Measurements from ENCODE around the gene GLRA3.
"Not testable (repeated sequence)": the region's sequence is repeated elsewhere in the genome, so short reads cannot be mapped to it uniquely, and the experiment has no call there.

The GLRA3 gene

GRCh38 chr4:174808836-174809235 is 20.2 kb downstream of the GLRA3 start:
- DNase-seq = no peak

DNA sequence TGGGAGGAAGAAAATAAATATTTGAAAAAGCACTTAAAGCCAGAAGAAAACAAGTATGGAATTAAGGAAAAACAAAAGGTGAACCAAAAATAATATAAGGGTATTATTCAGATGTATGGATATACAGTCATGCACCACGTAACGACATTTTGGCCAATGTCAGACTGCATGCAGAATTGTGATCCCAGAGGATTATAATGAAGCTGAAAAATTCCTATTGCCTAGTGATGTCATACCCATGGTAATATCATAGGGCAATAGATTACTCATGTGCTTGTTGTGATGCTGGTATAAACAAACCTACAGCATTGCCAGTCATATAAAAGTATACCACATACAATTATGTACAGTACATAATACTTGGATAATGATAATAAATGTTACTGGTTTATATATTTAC is 20.9 kb downstream of the GLRA3 start:
- no peak for DNase-seq

DNA sequence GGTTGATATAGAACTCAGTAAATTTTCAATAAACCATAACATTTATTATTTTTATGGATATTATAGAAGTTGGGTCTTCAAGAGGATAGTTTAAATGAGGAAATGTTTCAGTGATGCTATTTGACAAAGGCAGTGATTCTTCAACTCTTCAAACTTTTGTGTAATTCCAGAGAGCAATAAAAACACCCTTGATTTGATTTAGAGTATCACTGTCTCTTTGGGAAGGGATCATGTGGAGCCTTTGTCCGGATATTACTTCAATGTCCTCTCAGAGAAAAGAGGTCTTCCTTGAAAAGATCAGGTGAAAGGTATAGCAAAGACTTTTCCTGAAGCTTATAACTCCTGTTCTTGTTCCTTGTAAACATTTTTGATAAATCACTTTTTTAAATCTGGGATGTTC is 23.3 kb downstream of the GLRA3 start:
- no peak for DNase-seq

DNA sequence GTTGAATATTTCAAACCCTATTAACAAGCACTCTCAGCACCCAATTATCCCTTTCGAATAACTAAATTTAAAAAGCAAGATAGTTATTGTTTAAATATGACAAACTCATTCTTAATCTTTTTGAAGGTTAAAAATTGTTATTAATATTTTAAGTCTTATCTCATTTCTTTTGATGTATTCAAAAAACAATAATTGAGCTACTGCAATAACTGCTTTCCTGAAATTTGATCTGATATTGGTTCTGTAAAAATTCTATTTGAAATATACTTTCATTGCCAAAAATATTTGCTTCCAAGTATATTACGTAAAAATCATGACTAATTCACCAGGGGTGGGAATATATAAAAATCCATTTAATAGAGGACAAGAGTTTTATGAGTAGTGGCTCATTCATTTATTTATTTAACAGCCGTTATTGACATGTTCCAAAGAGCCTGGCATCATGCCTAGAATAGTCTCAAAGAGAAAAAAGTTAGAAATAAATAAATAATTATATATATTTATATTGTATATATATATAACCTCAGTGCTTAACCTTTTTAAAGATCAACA is 34.4 kb downstream of the GLRA3 start:
- DNase-seq = no peak

GRCh38 chr4:174789657-174790056 is 39.4 kb downstream of the GLRA3 start:
- DNase-seq = no peak

GRCh38 chr4:174778274-174778986 is 50.6 kb downstream of the GLRA3 start:
- not testable (repeated sequence) for DNase-seq

GRCh38 chr4:174775366-174775765 is 53.7 kb downstream of the GLRA3 start:
- DNase-seq = no peak

GRCh38 chr4:174764105-174764729 is 64.8 kb downstream of the GLRA3 start:
- no peak for DNase-seq

DNA sequence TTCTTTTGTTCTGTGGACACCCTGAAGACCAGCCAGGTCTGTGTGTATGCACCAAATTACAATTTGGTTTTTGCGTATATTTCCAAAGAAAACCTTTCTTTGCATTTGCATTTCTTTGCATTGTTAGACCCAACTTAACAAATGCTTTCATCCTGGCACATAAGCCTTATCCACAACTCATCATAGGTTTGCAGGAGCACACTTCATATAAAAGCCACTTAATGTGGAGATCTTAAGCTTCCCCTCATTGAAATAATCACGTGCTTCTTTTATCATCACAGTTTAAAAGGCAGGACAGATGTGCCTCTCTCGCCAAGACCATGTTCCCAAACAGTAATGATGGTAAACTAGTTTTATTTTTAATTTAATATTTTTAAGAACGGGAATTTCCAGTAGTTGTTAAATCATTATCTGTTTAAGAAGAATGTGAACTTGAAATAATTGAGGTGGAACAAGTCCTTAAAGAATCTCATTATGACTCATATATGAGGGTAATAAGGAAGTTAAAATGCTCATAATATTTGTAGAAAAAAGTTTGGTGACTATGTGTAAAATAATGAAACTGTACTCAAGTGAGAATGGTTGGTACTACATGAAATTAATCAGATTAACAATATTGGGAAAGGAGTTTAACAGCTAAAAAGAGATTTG is 65.5 kb downstream of the GLRA3 start:
- DNase-seq = no peak

DNA sequence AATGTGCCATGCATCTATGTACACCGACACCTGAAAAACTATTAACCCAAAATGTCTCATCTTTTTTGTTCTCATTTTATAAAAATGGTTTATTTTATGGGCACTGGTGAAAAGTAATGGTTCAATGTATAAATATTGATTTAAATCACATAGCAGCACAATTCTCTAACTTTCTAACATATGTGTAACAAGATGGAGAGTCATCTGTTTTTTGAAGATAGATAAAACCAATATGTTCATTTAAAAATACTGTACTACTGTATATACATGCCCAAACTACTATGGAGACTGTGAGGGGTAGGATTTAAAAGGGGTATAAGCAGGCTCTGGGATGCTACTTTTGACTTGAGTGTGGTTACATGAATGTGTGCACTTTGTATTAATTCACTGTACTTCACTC is 67.6 kb downstream of the GLRA3 start:
- no peak for DNase-seq

DNA sequence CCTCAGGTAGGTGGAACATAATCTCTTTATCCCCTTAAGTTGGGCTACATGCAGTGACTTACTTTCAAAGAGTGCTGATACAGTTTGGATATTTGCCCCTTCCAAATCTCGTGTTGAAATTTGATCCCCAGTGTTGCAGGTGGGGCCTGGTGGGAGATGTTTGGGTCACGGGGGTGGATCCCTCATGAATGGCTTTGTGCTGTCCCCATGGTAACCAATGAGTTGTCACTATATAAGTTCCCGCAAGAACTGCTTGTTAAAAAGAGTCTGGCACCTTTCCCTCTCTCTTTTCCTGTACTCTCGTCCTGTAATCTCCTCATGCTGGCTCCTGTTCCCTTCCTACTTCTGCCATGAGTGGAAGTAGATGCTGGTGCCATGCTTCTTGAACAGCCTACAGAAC is 71.3 kb downstream of the GLRA3 start:
- no peak for DNase-seq

GRCh38 chr4:174753021-174753420 is 76.0 kb downstream of the GLRA3 start:
- DNase-seq = no peak

DNA sequence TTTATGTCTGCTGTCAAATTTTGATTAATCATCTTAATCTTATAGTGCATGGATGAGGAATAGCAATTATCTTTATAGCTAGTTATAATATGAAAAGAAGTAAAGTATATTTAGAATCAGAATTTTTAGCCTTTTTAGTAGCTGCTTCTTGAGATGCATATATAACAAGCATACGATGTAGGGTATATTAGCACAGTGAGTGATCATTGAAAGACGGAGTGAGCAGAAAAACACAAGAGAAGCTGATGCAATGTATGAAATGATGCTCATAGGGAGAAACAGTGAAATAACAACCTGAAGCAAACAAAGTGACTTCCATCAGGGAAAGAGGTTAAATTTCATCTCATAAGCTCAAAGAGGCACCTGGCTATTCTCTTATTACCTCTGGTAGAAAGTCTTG is 77.0 kb downstream of the GLRA3 start:
- DNase-seq = no peak

DNA sequence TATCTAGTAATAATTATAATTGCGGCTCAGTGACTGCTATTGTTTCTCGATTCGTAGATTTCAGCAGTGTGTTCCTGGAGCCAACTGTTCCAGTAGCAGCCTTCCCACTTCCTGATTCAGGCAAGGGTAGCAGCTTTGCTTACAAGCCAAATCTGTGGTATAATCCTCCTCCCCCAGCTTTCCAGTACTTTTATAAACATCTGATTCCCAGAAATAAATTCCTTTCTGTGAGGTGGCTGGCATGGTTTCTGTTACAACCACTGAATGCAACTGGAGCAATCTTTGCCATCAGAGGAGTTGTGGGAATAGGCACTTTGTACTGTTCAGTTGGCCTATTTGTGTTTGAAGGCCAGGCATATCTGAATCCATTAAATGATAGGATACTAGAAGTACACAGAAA is 80.0 kb downstream of the GLRA3 start:
- no peak for DNase-seq

- DNase-seq = no peak
These were observed 82.3 kb downstream of the GLRA3 start for GRCh38 chr4:174746710-174747109.

DNA sequence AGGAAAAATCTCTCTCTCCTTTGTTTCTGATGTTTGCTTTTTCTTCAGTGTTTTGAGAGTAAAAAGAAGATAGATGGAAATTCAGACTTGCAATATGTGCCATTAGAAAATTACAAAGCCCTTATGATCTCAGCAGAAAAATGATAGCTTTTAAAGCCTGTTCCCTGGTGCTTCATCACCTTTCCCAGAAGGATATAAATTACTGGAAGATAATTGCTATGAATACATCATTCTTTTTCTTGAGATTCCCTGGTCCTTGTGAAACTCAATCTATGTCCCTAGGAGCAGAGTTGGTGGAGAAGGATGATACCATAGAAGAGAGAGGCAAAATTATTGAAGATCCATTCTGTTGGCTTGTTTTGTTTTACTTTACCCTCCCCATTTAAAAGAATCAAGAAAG is 86.5 kb downstream of the GLRA3 start:
- no peak for DNase-seq

DNA sequence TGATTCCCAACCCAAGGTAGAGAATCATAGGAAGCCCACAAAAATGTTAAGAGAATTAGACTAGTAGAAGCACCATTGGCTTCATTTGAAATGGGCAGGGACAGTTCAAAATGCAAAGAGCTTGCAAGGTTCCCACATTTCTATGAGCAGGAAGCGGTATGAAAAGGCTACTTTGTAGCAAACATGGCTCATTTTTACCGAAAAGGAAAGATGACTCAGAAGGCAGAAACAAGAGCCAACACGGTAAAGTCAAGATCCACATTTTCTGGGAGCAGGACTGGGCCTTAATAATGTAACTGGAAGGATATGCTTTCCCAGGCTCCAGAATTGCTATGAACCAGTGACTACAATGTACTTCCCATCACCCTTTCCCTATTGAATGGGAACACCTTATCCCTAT is 89.5 kb downstream of the GLRA3 start:
- DNase-seq = no peak

DNA sequence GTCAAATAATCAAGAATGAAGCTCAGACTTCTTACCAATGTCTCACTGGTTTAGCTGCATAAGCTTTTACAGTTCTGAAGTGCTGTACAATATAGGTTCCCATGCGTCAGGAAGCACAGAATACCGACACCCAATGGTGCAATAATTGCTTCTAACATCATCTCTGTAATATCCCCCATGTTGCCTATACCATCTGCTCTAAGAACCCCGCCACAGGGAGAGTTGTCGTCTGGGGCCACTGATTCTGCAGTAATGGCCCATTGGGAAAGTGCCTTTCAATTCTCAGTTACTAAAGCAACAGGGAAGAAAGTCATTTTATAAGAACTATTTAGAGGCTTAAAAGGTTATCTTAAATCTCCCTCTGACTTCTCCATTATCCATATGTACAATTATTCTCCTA is 94.9 kb downstream of the GLRA3 start:
- DNase-seq = no peak

- no peak for DNase-seq
These were observed 111.2 kb downstream of the GLRA3 start for GRCh38 chr4:174717828-174718227.

- DNase-seq = no peak
These were observed 111.9 kb downstream of the GLRA3 start for GRCh38 chr4:174716986-174717770.

GRCh38 chr4:174714393-174715211 is 114.4 kb downstream of the GLRA3 start:
- DNase-seq = no peak

- no peak for DNase-seq
These were observed 115.2 kb downstream of the GLRA3 start for GRCh38 chr4:174713821-174714220.
